Right renal pelvis (tissue), 4 donors: ENCODE measurements around the gene UXS1. TPM values are rescaled to one million over a fixed set of nuclear protein-coding genes. Genes with fewer than 3 reads are reported as not detected.
"Not testable (repeated sequence)": the region's sequence is repeated elsewhere in the genome, so short reads cannot be mapped to it uniquely, and the experiment has no call there.

ENCODE experiments used
- DNase-seq, 4 donors: peaks; one replicate each; pipeline ENCODE4 v3.0.0-alpha.2; 2013; ENCODE audit warnings: low read depth in 4 of 4, low spot score in 3 of 4, missing footprints in 1 of 4
- polyA plus RNA-seq, 4 donors: library from polyadenylated mRNA; unstranded; fragments of 120-200 nt; gene quantifications; one replicate each; pipeline ENCODE4 v1.2.1, GENCODE V29; 2013; ENCODE audit not compliant: insufficient read length in 4 of 4

UXS1 gene
- 10 to 100 TPM; 77.2 to 94.0 (median 82.3) TPM for polyA plus RNA-seq

GRCh38 chr2:106193977-106194778 lies at the start of gene UXS1:
Gene UXS1 (minus strand): TSS chr2:106194301. CDS start chr2:106194241, 60 bp downstream.
- DNase-seq = peak; percentile 92 to 98 (median 96)

- DNase-seq = not testable (repeated sequence)
These were observed 45.4 kb upstream of the UXS1 start for GRCh38 chr2:106239491-106239890.

- not testable (repeated sequence) for DNase-seq
These were observed 41.3 kb upstream of the UXS1 start for GRCh38 chr2:106235392-106235791.

GRCh38 chr2:106233350-106233706 lies 39.2 kb upstream of the UXS1 start:
- DNase-seq = no peak

GRCh38 chr2:106232638-106233349 lies 38.7 kb upstream of the UXS1 start:
- DNase-seq = no peak

- no peak for DNase-seq
These were observed 29.2 kb upstream of the UXS1 start for GRCh38 chr2:106223347-106223746.

- DNase-seq = not testable (repeated sequence)
These were observed 28.0 kb upstream of the UXS1 start for GRCh38 chr2:106222057-106222456.

- DNase-seq = no peak
These were observed 25.7 kb upstream of the UXS1 start for GRCh38 chr2:106219813-106220212.

GRCh38 chr2:106219157-106219556 lies 25.1 kb upstream of the UXS1 start:
- not testable (repeated sequence) for DNase-seq

GRCh38 chr2:106208874-106209273 lies 14.8 kb upstream of the UXS1 start:
- no peak for DNase-seq

GRCh38 chr2:106208399-106208798 lies 14.3 kb upstream of the UXS1 start:
- no peak for DNase-seq

GRCh38 chr2:106207246-106207645 lies 13.1 kb upstream of the UXS1 start:
- no peak for DNase-seq

- DNase-seq = no peak
These were observed 11.4 kb upstream of the UXS1 start for GRCh38 chr2:106205488-106205887.

GRCh38 chr2:106204551-106204950 lies 10.4 kb upstream of the UXS1 start:
- not testable (repeated sequence) for DNase-seq

GRCh38 chr2:106201661-106202060 lies 7.6 kb upstream of the UXS1 start:
- DNase-seq = no peak

GRCh38 chr2:106197878-106198277 lies 3.8 kb upstream of the UXS1 start:
- DNase-seq = peak in 1 of 4 donors; percentile 22

GRCh38 chr2:106195981-106196380 lies 1.9 kb upstream of the UXS1 start:
- DNase-seq = no peak

- no peak for DNase-seq
These were observed 1.4 kb upstream of the UXS1 start for GRCh38 chr2:106195456-106195855.

GRCh38 chr2:106193690-106193976 lies 468 bp downstream of the UXS1 start:
- no peak for DNase-seq

GRCh38 chr2:106192752-106193689 lies 1.1 kb downstream of the UXS1 start:
- peak in 1 of 4 donors; percentile 35 for DNase-seq

- no peak for DNase-seq
These were observed 2.5 kb downstream of the UXS1 start for GRCh38 chr2:106191511-106192016.
